Caco-2 (cell line): ENCODE data around the gene BBX. TPM values are rescaled to one million over a fixed set of nuclear protein-coding genes. Genes with fewer than 3 reads are reported as not detected.

Experiments used
- BruUV-seq: library from RNA; stranded (reverse); fragments of 400-500 nt; replicated peaks from 2 replicates; lab custom pipeline; 2021; lab: Mats Ljungman, UMichigan
- CTCF ChIA-PET: fragments of 300-600 bp; sonication (Branson Sonifier 250); formaldehyde crosslinking; loops from one replicate; lab custom pipeline; 2022; ENCODE audit warnings: antibody characterized with exemption; lab: Charles Lee
- POLR2A ChIA-PET: fragments of 300-600 bp; sonication (Branson Sonifier 250); formaldehyde crosslinking; loops from one replicate; lab custom pipeline; 2022; ENCODE audit warnings: antibody characterized with exemption; lab: Charles Lee
- DNase-seq, 2 experiments: peaks; one replicate each; pipeline versions ENCODE4 v3.0.0 to v3.0.0-alpha.2; 2020 to 2022
- H3K27me3 ChIP-seq: replicated peaks from 2 replicates; pipeline ENCODE4 v1.6.0; 2011; ENCODE audit warnings: low read length; ENCODE audit not compliant: control insufficient read depth, insufficient read depth
- H3K36me3 ChIP-seq: 2 replicates; pipeline ENCODE4 v1.5.1; 2011; ENCODE audit warnings: low read length; ENCODE audit not compliant: control insufficient read depth, insufficient read depth
- H3K4me1 ChIP-seq: fragments of 250-450 bp; sonication (Bioruptor Pico); 2 replicates; pipeline ENCODE4 v1.5.1; 2020; ENCODE audit warnings: mild to moderate bottlenecking
- H3K4me3 ChIP-seq: 2 replicates; pipeline ENCODE4 v1.5.1; 2011; ENCODE audit warnings: low read depth, mild to moderate bottlenecking, control low read depth, low read length
- H3K9me3 ChIP-seq: fragments of 250-450 bp; sonication (Bioruptor Pico); 2 replicates; pipeline ENCODE4 v1.5.1; 2020; ENCODE audit warnings: mild to moderate bottlenecking, moderate library complexity
- H3K27ac Mint-ChIP-seq: one replicate; pipeline ENCODE4 v1.8.0; 2022; ENCODE audit warnings: mixed read lengths; ENCODE audit not compliant: unreplicated experiment
- H3K27me3 Mint-ChIP-seq: one replicate; pipeline ENCODE4 v1.8.0; 2022; ENCODE audit warnings: mixed read lengths; ENCODE audit not compliant: insufficient read depth, unreplicated experiment
- H3K36me3 Mint-ChIP-seq: one replicate; pipeline ENCODE4 v1.8.0; 2022; ENCODE audit warnings: mild to moderate bottlenecking, mixed read lengths; ENCODE audit not compliant: insufficient read depth, unreplicated experiment
- H3K4me1 Mint-ChIP-seq: one replicate; pipeline ENCODE4 v1.8.0; 2022; ENCODE audit warnings: low read depth, mixed read lengths; ENCODE audit not compliant: unreplicated experiment
- H3K4me3 Mint-ChIP-seq: one replicate; pipeline ENCODE4 v1.8.0; 2022; ENCODE audit warnings: mild to moderate bottlenecking, moderate library complexity, mixed read lengths; ENCODE audit not compliant: unreplicated experiment
- H3K9me3 Mint-ChIP-seq: one replicate; pipeline ENCODE4 v1.8.0; 2022; ENCODE audit warnings: mixed read lengths; ENCODE audit not compliant: unreplicated experiment
- intact Hi-C: fragments of 100-400 bp; cut with micrococcal nuclease; formaldehyde crosslinking; loops from one replicate; pipeline ENCODE4 v1.10.0; 2022; ENCODE audit not compliant: unreplicated experiment
- total RNA-seq: library from RNA; stranded (reverse); gene quantifications from 2 replicates; pipeline ENCODE4 v1.2.3, GENCODE V29; 2022
- TF ChIP-seq, protein P1 (sequence below), 2 experiments: fragments of 200-600 bp in 1 of 2; IDR thresholded peaks; 1 replicate in 1 of 2; 2 replicates in 1 of 2; pipeline versions ENCODE4 v1.5.1 to v1.8.0; 2011 to 2022; ENCODE audit warnings: antibody characterized with exemption in 1 of 2, control low read depth in 1 of 2, inconsistent platforms in 1 of 2, low read depth in 1 of 2, low read length in 1 of 2, mild to moderate bottlenecking in 1 of 2, moderate library complexity in 1 of 2; ENCODE audit not compliant: insufficient read depth in 1 of 2, severe bottlenecking in 1 of 2, unreplicated experiment in 1 of 2

Gene BBX
- total RNA-seq, 1 experiment from 2014 or later = 2.6 TPM

- intact Hi-C loops = no loop called here
- ChIA-PET CTCF (no interaction called here), POLR2A (no interaction called here)
- Histone ChIP-seq H3K36me3 (no peaks in the 10 kb centered on the region), H3K9me3 (no peaks in the 10 kb centered on the region), H3K27me3 (no peaks in the 10 kb centered on the region), H3K4me3 (no peak overlapping the region), H3K4me1 (no peaks in the 10 kb centered on the region)
- BruUV-seq = no TSS peak
- Mint-ChIP-seq H3K36me3 (no peaks in the 10 kb centered on the region), H3K9me3 (no peaks in the 10 kb centered on the region), H3K27ac (no peak overlapping the region), H3K4me1 (no peaks in the 10 kb centered on the region), H3K27me3 (no peaks in the 10 kb centered on the region), H3K4me3 (no peak overlapping the region)
- TF ChIP-seq, protein P1, sequence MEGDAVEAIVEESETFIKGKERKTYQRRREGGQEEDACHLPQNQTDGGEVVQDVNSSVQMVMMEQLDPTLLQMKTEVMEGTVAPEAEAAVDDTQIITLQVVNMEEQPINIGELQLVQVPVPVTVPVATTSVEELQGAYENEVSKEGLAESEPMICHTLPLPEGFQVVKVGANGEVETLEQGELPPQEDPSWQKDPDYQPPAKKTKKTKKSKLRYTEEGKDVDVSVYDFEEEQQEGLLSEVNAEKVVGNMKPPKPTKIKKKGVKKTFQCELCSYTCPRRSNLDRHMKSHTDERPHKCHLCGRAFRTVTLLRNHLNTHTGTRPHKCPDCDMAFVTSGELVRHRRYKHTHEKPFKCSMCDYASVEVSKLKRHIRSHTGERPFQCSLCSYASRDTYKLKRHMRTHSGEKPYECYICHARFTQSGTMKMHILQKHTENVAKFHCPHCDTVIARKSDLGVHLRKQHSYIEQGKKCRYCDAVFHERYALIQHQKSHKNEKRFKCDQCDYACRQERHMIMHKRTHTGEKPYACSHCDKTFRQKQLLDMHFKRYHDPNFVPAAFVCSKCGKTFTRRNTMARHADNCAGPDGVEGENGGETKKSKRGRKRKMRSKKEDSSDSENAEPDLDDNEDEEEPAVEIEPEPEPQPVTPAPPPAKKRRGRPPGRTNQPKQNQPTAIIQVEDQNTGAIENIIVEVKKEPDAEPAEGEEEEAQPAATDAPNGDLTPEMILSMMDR (IDR thresholded peaks at IDR 0.05; ENCODE audit: insufficient read depth in 1 of 2, low read depth in 1 of 2, low read length in 1 of 2, severe bottlenecking in 1 of 2, unreplicated experiment in 1 of 2) = no peak
- DNase-seq = no peak
Measured at GRCh38 chr3:107629566-107629965, 106.8 kb downstream of the BBX start.

DNA sequence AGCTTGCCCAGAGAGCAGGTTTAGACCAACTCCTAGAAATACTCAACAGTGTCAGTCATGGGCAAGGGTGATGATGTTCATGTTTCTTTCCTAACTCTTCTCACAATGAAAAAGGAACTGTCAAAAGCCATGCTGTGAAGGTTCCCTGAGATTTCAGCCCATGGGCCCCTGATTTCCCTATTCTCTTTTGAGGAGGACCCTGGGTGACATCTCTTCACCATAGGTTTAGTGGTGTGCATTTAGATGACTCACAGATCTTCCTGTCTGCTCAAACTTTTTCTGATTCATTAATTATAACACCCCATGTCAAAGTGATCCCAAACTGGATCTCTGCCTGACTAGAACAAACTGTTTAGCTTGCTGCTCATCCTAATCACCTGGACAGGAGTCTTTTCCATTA is 108.0 kb downstream of the BBX start:
- H3K36me3 ChIP-seq = no peaks in the 10 kb centered on the region
- H3K4me1 ChIP-seq = no peaks in the 10 kb centered on the region
- ChIA-PET POLR2A (no interaction called here), CTCF (no interaction called here)
- no peaks in the 10 kb centered on the region for H3K9me3 Mint-ChIP-seq
- no peaks in the 10 kb centered on the region for H3K27me3 ChIP-seq
- DNase-seq = no peak
- no peaks in the 10 kb centered on the region for H3K36me3 Mint-ChIP-seq
- H3K4me1 Mint-ChIP-seq = no peaks in the 10 kb centered on the region
- H3K4me3 ChIP-seq = no peak overlapping the region
- H3K27ac Mint-ChIP-seq = no peak overlapping the region
- no peaks in the 10 kb centered on the region for H3K9me3 ChIP-seq
- no TSS peak for BruUV-seq
- H3K4me3 Mint-ChIP-seq = no peak overlapping the region
- TF ChIP-seq, protein P1 (IDR thresholded peaks at IDR 0.05; ENCODE audit: insufficient read depth in 1 of 2, low read depth in 1 of 2, low read length in 1 of 2, severe bottlenecking in 1 of 2, unreplicated experiment in 1 of 2) = no peak
- H3K27me3 Mint-ChIP-seq = no peaks in the 10 kb centered on the region
- intact Hi-C loops = no loop called here

- Mint-ChIP-seq H3K27me3 (no peaks in the 10 kb centered on the region), H3K27ac (no peak overlapping the region), H3K4me1 (no peaks in the 10 kb centered on the region), H3K4me3 (no peak overlapping the region), H3K9me3 (no peaks in the 10 kb centered on the region), H3K36me3 (no peaks in the 10 kb centered on the region)
- H3K36me3 ChIP-seq = no peaks in the 10 kb centered on the region
- CTCF ChIA-PET = no interaction called here
- no TSS peak for BruUV-seq
- POLR2A ChIA-PET = no interaction called here
- no peaks in the 10 kb centered on the region for H3K27me3 ChIP-seq
- H3K4me1 ChIP-seq = no peaks in the 10 kb centered on the region
- TF ChIP-seq, protein P1 (IDR thresholded peaks at IDR 0.05; ENCODE audit: insufficient read depth in 1 of 2, low read depth in 1 of 2, low read length in 1 of 2, severe bottlenecking in 1 of 2, unreplicated experiment in 1 of 2) = no peak
- DNase-seq = no peak
- no peaks in the 10 kb centered on the region for H3K9me3 ChIP-seq
- H3K4me3 ChIP-seq = no peak overlapping the region
- intact Hi-C loops = no loop called here
Measured at GRCh38 chr3:107632576-107632975, 109.8 kb downstream of the BBX start.
